Spinal cord (tissue), 10 donors: ENCODE results near the gene ATP1B1. TPM values are rescaled to one million over a fixed set of nuclear protein-coding genes. Genes with fewer than 3 reads are reported as not detected.
A peak's percentile ranks its signal among the peaks of the same experiment; 100 is the strongest.

Experiments used
- DNase-seq, 6 donors: peaks; one replicate each; pipeline versions ENCODE4 v3.0.0 to v3.0.0-alpha.2; 2013 to 2015; ENCODE audit warnings: low spot score in 6 of 6, low read depth in 4 of 6
- H3K27ac ChIP-seq: one replicate; pipeline ENCODE4 v1.5.1; 2013; ENCODE audit warnings: low read depth, low read length, control low read depth
- H3K27me3 ChIP-seq: one replicate; pipeline ENCODE4 v1.6.1; 2013; ENCODE audit warnings: low read length; ENCODE audit not compliant: control insufficient read depth, insufficient read depth
- H3K36me3 ChIP-seq: one replicate; pipeline ENCODE4 v1.6.1; 2013; ENCODE audit warnings: low read length; ENCODE audit not compliant: control insufficient read depth, insufficient read depth
- H3K4me1 ChIP-seq: one replicate; pipeline ENCODE4 v1.6.1; 2013; ENCODE audit warnings: low read length; ENCODE audit not compliant: control insufficient read depth, insufficient read depth
- H3K4me3 ChIP-seq: one replicate; pipeline ENCODE4 v1.5.1; 2013; ENCODE audit warnings: low read depth, low read length, control low read depth
- H3K9me3 ChIP-seq: one replicate; pipeline ENCODE4 v1.6.1; 2013; ENCODE audit warnings: low read length; ENCODE audit not compliant: control insufficient read depth, insufficient read depth
- WGBS: methylation state at CpG from one replicate; pipeline ENCODE4 v1.1.5; 2013; ENCODE audit warnings: missing lambda C conversion rate; ENCODE audit not compliant: insufficient coverage; 5-methylcytosine and 5-hydroxymethylcytosine counted together
- polyA plus RNA-seq, 2 donors: library from polyadenylated mRNA; unstranded; fragments of 120-200 nt; gene quantifications; one replicate each; pipeline ENCODE4 v1.2.1, GENCODE V29; 2013; ENCODE audit not compliant: insufficient read length in 2 of 2
- total RNA-seq, 2 donors: library from RNA; depleted of rRNA in 1 of 2; stranded (reverse); fragments of 120-200 nt in 1 of 2; fragments of >200 nt in 1 of 2; gene quantifications; one replicate each; pipeline versions ENCODE4 v1.2.3 to v1.2.4, GENCODE V29; 2013 to 2014
- donor health status: healthy.

Gene ATP1B1
- total and polyA plus RNA-seq, 4 donors: 90.1 to 459 (median 390) TPM

DNA sequence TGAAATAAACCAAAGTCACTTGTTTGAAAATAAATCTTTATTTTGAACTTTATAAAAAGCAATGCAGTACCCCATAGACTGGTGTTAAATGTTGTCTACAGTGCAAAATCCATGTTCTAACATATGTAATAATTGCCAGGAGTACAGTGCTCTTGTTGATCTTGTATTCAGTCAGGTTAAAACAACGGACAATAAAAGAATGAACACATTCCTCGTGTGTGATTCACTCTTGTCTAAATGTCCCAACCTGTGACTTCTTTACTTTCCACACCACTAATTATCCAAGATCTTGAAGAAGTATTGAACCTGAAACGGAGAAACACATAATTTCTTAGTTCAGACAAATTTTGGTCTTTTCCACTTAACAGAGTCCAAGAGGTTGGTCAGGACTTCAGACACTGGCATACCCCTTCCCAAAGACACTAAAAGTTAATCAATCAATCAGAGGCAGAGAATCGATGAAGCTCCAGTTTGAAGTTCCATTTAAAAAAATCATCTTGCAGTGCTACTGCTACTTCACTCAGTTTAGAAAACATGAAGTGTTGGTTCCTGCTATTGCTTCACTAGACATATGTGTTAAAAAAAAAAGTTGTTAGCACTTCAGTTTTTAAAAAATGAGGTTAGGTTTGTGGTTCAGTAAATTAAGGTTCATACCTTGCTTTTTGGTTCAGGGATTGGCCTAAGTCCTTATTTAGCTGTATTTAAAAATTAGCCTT is 26.2 kb downstream of the ATP1B1 start:
- no peaks in the 10 kb centered on the region for H3K9me3 ChIP-seq
- H3K27me3 ChIP-seq: no peaks in the 10 kb centered on the region
- no peaks in the 10 kb centered on the region for H3K4me1 ChIP-seq
- no peak overlapping the region for H3K27ac ChIP-seq
- H3K4me3 ChIP-seq: no peak overlapping the region
- WGBS: 91% methylated on average over 1 of the region's 4 CpGs
- DNase-seq: no peak
- no peaks in the 10 kb centered on the region for H3K36me3 ChIP-seq

DNA sequence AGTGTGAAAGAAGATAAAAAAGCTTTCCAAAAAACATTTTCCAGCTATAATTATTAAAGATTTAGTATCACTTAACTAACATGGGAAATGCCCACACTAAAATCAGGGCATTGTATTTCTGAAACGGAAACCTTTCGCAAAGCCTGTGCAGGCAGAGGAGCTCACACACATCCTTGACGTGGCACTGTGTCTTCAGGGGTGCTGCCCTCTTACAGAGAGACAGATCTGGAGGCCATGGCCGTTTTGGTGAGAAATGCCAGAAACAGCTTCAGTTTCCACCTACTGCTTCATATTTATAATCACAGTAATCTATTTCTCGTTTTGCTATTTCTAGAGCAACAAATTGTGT is 26.7 kb downstream of the ATP1B1 start:
- H3K4me3 ChIP-seq: no peak overlapping the region
- DNase-seq: no peak
- no peaks in the 10 kb centered on the region for H3K4me1 ChIP-seq
- H3K36me3 ChIP-seq: no peaks in the 10 kb centered on the region
- H3K27me3 ChIP-seq: no peaks in the 10 kb centered on the region
- WGBS: 78% methylated on average over 4 of the region's 5 CpGs
- no peaks in the 10 kb centered on the region for H3K9me3 ChIP-seq
- H3K27ac ChIP-seq: no peak overlapping the region

DNA sequence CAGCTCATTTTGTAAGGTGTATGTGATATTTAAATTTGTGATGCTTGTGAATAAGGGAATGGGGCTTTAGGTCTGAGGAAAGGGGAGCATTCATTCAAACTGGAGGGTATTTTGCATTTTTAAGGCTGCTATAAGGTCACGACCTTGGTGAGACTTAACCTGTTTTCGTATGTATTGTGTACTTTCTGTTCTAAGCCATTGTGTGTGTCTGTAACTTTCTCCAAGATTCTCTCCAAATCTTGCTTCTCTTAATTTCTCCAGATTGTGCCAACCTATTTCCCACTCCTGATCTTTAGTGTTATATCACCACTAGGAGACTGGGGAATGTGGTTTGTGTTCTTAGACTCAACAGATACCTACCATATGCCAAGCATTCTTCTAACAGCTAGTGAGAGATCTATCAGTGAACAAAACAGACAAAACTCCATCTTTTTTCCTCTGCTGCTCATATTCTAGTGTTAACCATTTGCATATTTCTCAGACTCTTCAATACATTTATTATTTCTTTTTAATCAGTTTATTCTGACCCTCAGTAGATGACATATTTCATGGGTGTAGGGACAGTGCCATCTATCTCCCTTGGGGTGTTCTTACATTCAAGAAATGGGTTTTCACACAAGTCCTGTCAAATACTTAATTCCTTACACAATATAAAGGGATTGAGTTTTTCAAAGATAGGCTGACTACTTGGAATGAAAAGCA is 27.5 kb downstream of the ATP1B1 start:
- Histone ChIP-seq H3K4me1 (no peaks in the 10 kb centered on the region), H3K27me3 (no peaks in the 10 kb centered on the region), H3K36me3 (no peaks in the 10 kb centered on the region), H3K9me3 (no peaks in the 10 kb centered on the region), H3K27ac (no peak overlapping the region), H3K4me3 (no peak overlapping the region)
- no CpG with 5 or more reads among the region's 2 CpGs for WGBS
- DNase-seq: peak in 2 of 6 donors; percentile 11 to 35

DNA sequence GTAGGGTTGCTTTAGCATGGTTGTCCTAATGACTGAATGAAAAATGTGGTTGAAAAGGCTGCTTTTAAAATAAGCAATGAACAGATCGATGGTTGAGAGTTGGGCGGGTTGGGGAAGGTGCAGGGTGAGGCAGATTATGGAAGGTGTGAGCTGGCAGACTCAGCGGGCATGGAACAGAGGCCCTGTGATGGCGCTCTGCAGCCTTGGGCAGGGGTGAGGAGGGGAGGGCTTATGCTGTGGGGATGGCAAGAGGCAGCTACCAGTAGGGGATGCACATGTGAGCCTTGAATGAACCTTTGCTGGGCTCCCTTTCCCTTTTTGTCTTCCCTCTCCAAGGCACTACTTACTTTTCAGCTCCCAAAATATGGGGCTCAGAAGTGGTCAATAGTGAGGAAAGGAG is 30.9 kb downstream of the ATP1B1 start:
- Histone ChIP-seq H3K4me3 (no peak overlapping the region), H3K4me1 (no peaks in the 10 kb centered on the region), H3K9me3 (no peaks in the 10 kb centered on the region), H3K36me3 (no peaks in the 10 kb centered on the region), H3K27ac (no peak overlapping the region), H3K27me3 (no peaks in the 10 kb centered on the region)
- 100% methylated on average over 4 of the region's 4 CpGs for WGBS
- DNase-seq: no peak

- H3K36me3 ChIP-seq: no peaks in the 10 kb centered on the region
- no peaks in the 10 kb centered on the region for H3K9me3 ChIP-seq
- no peak overlapping the region for H3K4me3 ChIP-seq
- no peak for DNase-seq
- H3K27ac ChIP-seq: no peak overlapping the region
- no peaks in the 10 kb centered on the region for H3K27me3 ChIP-seq
- no CpG with 5 or more reads among the region's 2 CpGs for WGBS
- H3K4me1 ChIP-seq: no peaks in the 10 kb centered on the region
Observed at GRCh38 chr1:169138866-169139670, 32.6 kb downstream of the ATP1B1 start.

DNA sequence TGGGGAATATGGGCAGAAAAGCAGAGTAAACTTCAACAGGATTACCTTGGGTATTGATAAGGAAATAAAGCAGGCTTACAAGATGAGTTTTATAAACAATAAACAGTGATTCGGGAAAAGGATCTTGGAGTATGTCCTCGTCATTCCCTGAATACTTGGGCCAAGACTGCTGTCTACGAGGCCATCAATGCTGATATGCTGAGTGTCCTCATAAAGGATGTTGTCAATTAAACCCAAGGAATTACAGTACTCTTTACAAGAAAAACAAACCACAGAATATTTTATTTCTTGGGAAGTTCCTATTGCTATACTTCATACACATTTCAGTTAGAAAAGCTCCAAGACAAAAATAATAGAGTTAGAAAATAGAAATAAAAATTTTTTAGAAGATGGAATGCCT is 34.9 kb downstream of the ATP1B1 start:
- 100% methylated on average over 1 of the region's 3 CpGs for WGBS
- Histone ChIP-seq H3K9me3 (no peaks in the 10 kb centered on the region), H3K4me1 (no peaks in the 10 kb centered on the region), H3K27ac (no peak overlapping the region), H3K27me3 (no peaks in the 10 kb centered on the region), H3K36me3 (no peaks in the 10 kb centered on the region), H3K4me3 (no peak overlapping the region)
- DNase-seq: no peak

DNA sequence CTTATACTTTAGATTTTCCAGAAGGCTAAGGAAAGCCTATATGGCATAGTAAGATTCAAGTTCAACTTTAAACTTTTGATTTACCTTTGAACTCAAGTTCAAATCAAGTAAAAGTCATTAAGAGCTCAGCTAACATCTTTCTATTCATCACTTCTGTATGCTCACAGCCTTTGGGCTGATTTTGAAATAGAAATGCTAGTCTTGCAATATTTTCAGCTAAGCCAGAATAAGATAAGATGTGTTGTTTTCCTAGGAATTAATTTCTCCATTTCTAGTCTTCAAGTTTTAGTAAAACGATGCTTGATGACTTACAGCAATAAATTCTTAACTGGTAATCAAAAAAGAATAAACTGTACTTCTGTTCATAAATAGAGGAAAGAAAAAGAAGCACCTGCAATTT is 35.6 kb downstream of the ATP1B1 start:
- Histone ChIP-seq H3K9me3 (no peaks in the 10 kb centered on the region), H3K4me1 (no peaks in the 10 kb centered on the region), H3K36me3 (no peaks in the 10 kb centered on the region), H3K4me3 (no peak overlapping the region), H3K27me3 (no peaks in the 10 kb centered on the region), H3K27ac (no peak overlapping the region)
- no peak for DNase-seq
- no CpG with 5 or more reads among the region's 1 CpG for WGBS

GRCh38 chr1:169143346-169143745 is 36.9 kb downstream of the ATP1B1 start:
- Histone ChIP-seq H3K4me3 (no peak overlapping the region), H3K27ac (no peak overlapping the region), H3K9me3 (no peaks in the 10 kb centered on the region), H3K36me3 (no peaks in the 10 kb centered on the region), H3K4me1 (no peaks in the 10 kb centered on the region), H3K27me3 (no peaks in the 10 kb centered on the region)
- DNase-seq: peak in 1 of 6 donors; percentile 27
- WGBS: no CpG with 5 or more reads among the region's 3 CpGs

DNA sequence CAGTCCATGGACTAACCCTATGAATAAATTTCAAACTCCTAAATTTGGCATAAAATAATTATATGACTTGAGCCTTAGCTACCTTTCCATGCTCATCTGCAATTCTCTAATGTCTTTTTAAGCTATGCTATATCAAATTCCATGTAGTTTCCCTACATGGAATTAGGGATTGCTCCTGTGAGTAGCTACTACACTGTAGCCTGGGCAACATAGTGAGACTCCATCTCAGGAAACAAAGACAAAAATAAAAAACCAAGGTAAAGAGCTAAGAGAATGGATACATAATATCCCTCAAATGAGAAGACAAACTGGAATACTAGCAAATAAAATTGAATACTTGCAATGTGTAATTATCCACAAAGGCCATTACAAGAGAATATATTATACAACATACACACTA is 37.5 kb downstream of the ATP1B1 start:
- Histone ChIP-seq H3K4me3 (no peak overlapping the region), H3K27ac (no peak overlapping the region), H3K27me3 (no peaks in the 10 kb centered on the region), H3K36me3 (no peaks in the 10 kb centered on the region), H3K4me1 (no peaks in the 10 kb centered on the region), H3K9me3 (no peaks in the 10 kb centered on the region)
- DNase-seq: no peak
